Neural progenitor cell (in vitro differentiated cells): ENCODE data around the gene PACSIN2.

Experiments
- CTCF ChIP-seq: fragments of 200-600 bp; sonication (generic); IDR thresholded peaks from 2 replicates; pipeline ENCODE4 v1.5.1; 2017; ENCODE audit warnings: antibody characterized with exemption, mild to moderate bottlenecking
- EZH2 ChIP-seq: fragments of 200-600 bp; sonication (generic); IDR thresholded peaks from 2 replicates; pipeline ENCODE4 v1.6.1; 2017; ENCODE audit warnings: antibody characterized with exemption, mild to moderate bottlenecking, moderate library complexity

- TF ChIP-seq CTCF (peak; percentile 36), EZH2 (no peak)
These were observed 113.0 kb downstream of the PACSIN2 start for GRCh38 chr22:42901790-42902508.
